H9 (cell line): ENCODE results near the gene COL23A1. TPM values are rescaled to one million over a fixed set of nuclear protein-coding genes. Genes with fewer than 3 reads are reported as not detected.

ENCODE experiments used
- DNase-seq: peaks from one replicate; pipeline ENCODE4 v3.0.0-alpha.2; 2017
- H2AFZ ChIP-seq: one replicate; pipeline ENCODE4 v1.6.1; 2013; ENCODE audit warnings: mild to moderate bottlenecking, low read length, control low read depth, moderate library complexity
- H2AK5ac ChIP-seq: 2 replicates; pipeline ENCODE4 v1.6.1; 2013; ENCODE audit warnings: low read length, control low read depth, mixed read lengths; ENCODE audit not compliant: insufficient read length
- H2BK120ac ChIP-seq: one replicate; pipeline ENCODE4 v1.6.1; 2013; ENCODE audit warnings: low read depth, mild to moderate bottlenecking, low read length, control low read depth, inconsistent platforms; ENCODE audit not compliant: poor library complexity, severe bottlenecking
- H2BK12ac ChIP-seq: 2 replicates; pipeline ENCODE4 v1.6.1; 2013; ENCODE audit warnings: low read length, control low read depth, mixed read lengths, low read depth; ENCODE audit not compliant: insufficient read length
- H2BK15ac ChIP-seq: 2 replicates; pipeline ENCODE4 v1.6.1; 2013; ENCODE audit warnings: low read depth, low read length, control low read depth
- H2BK20ac ChIP-seq: one replicate; pipeline ENCODE4 v1.6.1; 2013; ENCODE audit warnings: low read depth, mild to moderate bottlenecking, low read length, control low read depth, inconsistent platforms; ENCODE audit not compliant: poor library complexity, severe bottlenecking
- H2BK5ac ChIP-seq: 2 replicates; pipeline ENCODE4 v1.6.1; 2013; ENCODE audit warnings: low read length, control low read depth, mixed read lengths; ENCODE audit not compliant: insufficient read length
- H3K14ac ChIP-seq: 2 replicates; pipeline ENCODE4 v1.6.1; 2013; ENCODE audit warnings: low read length, control low read depth; ENCODE audit not compliant: insufficient read depth
- H3K18ac ChIP-seq: 2 replicates; pipeline ENCODE4 v1.6.1; 2013; ENCODE audit warnings: low read depth, mild to moderate bottlenecking, mixed read lengths, low read length, control low read depth; ENCODE audit not compliant: insufficient read length
- H3K23ac ChIP-seq: 2 replicates; pipeline ENCODE4 v1.6.1; 2013; ENCODE audit warnings: low read length, control low read depth, mixed read lengths, low read depth; ENCODE audit not compliant: insufficient read length
- H3K23me2 ChIP-seq: 2 replicates; pipeline ENCODE4 v1.6.1; 2013; ENCODE audit warnings: low read depth, mild to moderate bottlenecking, mixed read lengths, low read length, control low read depth; ENCODE audit not compliant: insufficient read length, poor library complexity, severe bottlenecking
- H3K27ac ChIP-seq: 2 replicates; pipeline ENCODE4 v1.5.1; 2013; ENCODE audit warnings: low read length, control low read depth, mixed read lengths, low read depth; ENCODE audit not compliant: insufficient read length
- H3K27me3 ChIP-seq: 2 replicates; pipeline ENCODE4 v1.6.1; 2013; ENCODE audit warnings: low read length, control low read depth, inconsistent platforms; ENCODE audit not compliant: insufficient read depth
- H3K4ac ChIP-seq: 2 replicates; pipeline ENCODE4 v1.6.1; 2013; ENCODE audit warnings: low read depth, mild to moderate bottlenecking, control low read depth, inconsistent platforms, low read length, moderate library complexity
- H3K4me1 ChIP-seq: 2 replicates; pipeline ENCODE4 v1.6.1; 2013; ENCODE audit warnings: low read length, control low read depth, inconsistent platforms; ENCODE audit not compliant: insufficient read depth
- H3K4me2 ChIP-seq: 2 replicates; pipeline ENCODE4 v1.6.1; 2013; ENCODE audit warnings: low read length, control low read depth, mixed read lengths; ENCODE audit not compliant: insufficient read length, insufficient read depth
- H3K56ac ChIP-seq: 2 replicates; pipeline ENCODE4 v1.6.1; 2013; ENCODE audit warnings: low read depth, mild to moderate bottlenecking, mixed read lengths, low read length, control low read depth; ENCODE audit not compliant: insufficient read length
- H3K79me1 ChIP-seq: 2 replicates; pipeline ENCODE4 v1.6.1; 2013; ENCODE audit warnings: low read depth, mild to moderate bottlenecking, moderate library complexity, low read length, control low read depth, inconsistent platforms; ENCODE audit not compliant: insufficient read depth, poor library complexity, severe bottlenecking
- H3K79me2 ChIP-seq: 2 replicates; pipeline ENCODE4 v1.6.1; 2013; ENCODE audit warnings: low read length, control low read depth, inconsistent platforms; ENCODE audit not compliant: insufficient read depth
- H3K9ac ChIP-seq: 2 replicates; pipeline ENCODE4 v1.6.1; 2013; ENCODE audit warnings: low read length, control low read depth, mixed read lengths; ENCODE audit not compliant: insufficient read length; ENCODE audit errors: extremely low read depth
- H3K9me3 ChIP-seq: one replicate; pipeline ENCODE4 v1.6.1; 2013; ENCODE audit warnings: low read depth, low read length, inconsistent platforms; ENCODE audit not compliant: control insufficient read depth
- H3T11ph ChIP-seq: one replicate; pipeline ENCODE4 v1.6.1; 2013; ENCODE audit warnings: mild to moderate bottlenecking, low read length, control low read depth, inconsistent platforms
- H4K20me1 ChIP-seq: one replicate; pipeline ENCODE4 v1.6.1; 2013; ENCODE audit not compliant: control insufficient read depth, insufficient read length, insufficient read depth
- H4K5ac ChIP-seq: 2 replicates; pipeline ENCODE4 v1.6.1; 2013; ENCODE audit warnings: low read depth, mild to moderate bottlenecking, mixed read lengths, low read length, control low read depth; ENCODE audit not compliant: insufficient read length
- H4K8ac ChIP-seq: replicated peaks from 2 replicates; pipeline ENCODE4 v1.6.1; 2013; ENCODE audit warnings: low read length, control low read depth, mixed read lengths, low read depth; ENCODE audit not compliant: insufficient read length
- H4K91ac ChIP-seq: 2 replicates; pipeline ENCODE4 v1.6.1; 2013; ENCODE audit warnings: low read depth, mild to moderate bottlenecking, moderate library complexity, mixed read lengths, low read length, control low read depth; ENCODE audit not compliant: insufficient read length
- H3K27ac Mint-ChIP-seq, 3 experiments: 2 replicates in 2 of 3; 3 replicates in 1 of 3; pipeline ENCODE4 v1.8.0; 2020 to 2021; ENCODE audit warnings: mixed read lengths in 3 of 3, mild to moderate bottlenecking in 1 of 3, moderate library complexity in 1 of 3
- H3K27me3 Mint-ChIP-seq: 2 replicates; pipeline ENCODE4 v1.8.0; 2021; ENCODE audit warnings: low read depth, mild to moderate bottlenecking, moderate library complexity, mixed read lengths
- H3K36me3 Mint-ChIP-seq, 3 experiments: 2 replicates in 2 of 3; 3 replicates in 1 of 3; pipeline ENCODE4 v1.8.0; 2020 to 2021; ENCODE audit warnings: low read depth in 3 of 3, mixed read lengths in 3 of 3; ENCODE audit not compliant: insufficient read depth in 1 of 3
- H3K4me1 Mint-ChIP-seq, 2 experiments: 2 replicates each; pipeline ENCODE4 v1.8.0; 2020; ENCODE audit warnings: mixed read lengths in 2 of 2
- H3K4me3 Mint-ChIP-seq, 2 experiments: 2 replicates in 1 of 2; 3 replicates in 1 of 2; pipeline ENCODE4 v1.8.0; 2020 to 2021; ENCODE audit warnings: mild to moderate bottlenecking in 2 of 2, mixed read lengths in 2 of 2, moderate library complexity in 1 of 2
- H3K9me3 Mint-ChIP-seq, 2 experiments: 2 replicates in 1 of 2; 3 replicates in 1 of 2; pipeline ENCODE4 v1.8.0; 2020; ENCODE audit warnings: mild to moderate bottlenecking in 2 of 2, mixed read lengths in 2 of 2, moderate library complexity in 1 of 2
- CTCF ChIP-seq: fragments of 200-600 bp; sonication (generic); conservative IDR thresholded peaks from 3 replicates; pipeline ENCODE4 v1.8.0; 2021; ENCODE audit warnings: antibody characterized with exemption, mild to moderate bottlenecking
- WGBS: extraction: QIAGEN DNeasy Blood & Tissue Kit; methylation state at CpG from one replicate; pipeline ENCODE4 v1.1.7; 2013; ENCODE audit warnings: missing lambda C conversion rate, low lambda C conversion rate, mixed read lengths; ENCODE audit not compliant: insufficient read length; ENCODE audit errors: extremely low coverage; 5-methylcytosine and 5-hydroxymethylcytosine counted together
- total RNA-seq: library from RNA; stranded (reverse); gene quantifications from 2 replicates; pipeline ENCODE4 v1.2.1, GENCODE V29; 2021

COL23A1 gene
- total RNA-seq, 1 experiment from 2014 or later: 2.6 TPM

GRCh38 chr5:178524093-178524882, 65.9 kb downstream of the COL23A1 start:
- no peak overlapping the region for H2BK15ac ChIP-seq
- no peak overlapping the region for H3K4ac ChIP-seq
- H2BK5ac ChIP-seq: no peak overlapping the region
- no peak overlapping the region for H4K91ac ChIP-seq
- Mint-ChIP-seq H3K4me1 (peaks cover 18 to 21% of the 10 kb centered on the region in 2 experiments), H3K36me3 (peaks cover 7 to 8% (median 7%) of the 10 kb centered on the region in 3 experiments; a peak in 6 of 7 replicates), H3K27me3 (no peaks in the 10 kb centered on the region; the same call in 1 of the 2 replicates), H3K9me3 (peaks cover 6 to 15% of the 10 kb centered on the region in 2 experiments; a peak in 4 of 5 replicates), H3K4me3 (no peak overlapping the region), H3K27ac (no peak overlapping the region)
- no peak overlapping the region for H3K18ac ChIP-seq
- H2AK5ac ChIP-seq: no peak overlapping the region
- no peak overlapping the region for H2AFZ ChIP-seq
- no peak overlapping the region for H3K56ac ChIP-seq
- H3K27ac ChIP-seq: no peak overlapping the region
- WGBS: no CpG with 5 or more reads among the region's 10 CpGs
- H3K4me1 ChIP-seq: no peaks in the 10 kb centered on the region
- H3K9me3 ChIP-seq: peaks cover 13% of the 10 kb centered on the region
- no peak overlapping the region for H3K9ac ChIP-seq
- H3K4me2 ChIP-seq: no peak overlapping the region
- TF ChIP-seq CTCF: no peak
- H3K27me3 ChIP-seq: no peaks in the 10 kb centered on the region
- no peak overlapping the region for H3T11ph ChIP-seq
- H2BK120ac ChIP-seq: no peak overlapping the region
- no peaks in the 10 kb centered on the region for H3K79me1 ChIP-seq
- DNase-seq: no peak
- no peak overlapping the region for H4K5ac ChIP-seq
- no peaks in the 10 kb centered on the region for H3K23me2 ChIP-seq
- no peak overlapping the region for H2BK20ac ChIP-seq
- H4K8ac ChIP-seq: no peak overlapping the region
- H2BK12ac ChIP-seq: no peak overlapping the region
- H3K23ac ChIP-seq: no peak overlapping the region
- H3K79me2 ChIP-seq: no peaks in the 10 kb centered on the region
- no peak overlapping the region for H3K14ac ChIP-seq
- H4K20me1 ChIP-seq: no peaks in the 10 kb centered on the region
